Fibroblast of the aortic adventitia (primary cell): ENCODE results near the gene ATP2C2. TPM values are rescaled to one million over a fixed set of nuclear protein-coding genes. Genes with fewer than 3 reads are reported as not detected.

Source experiments
- DNase-seq: peaks from one replicate; pipeline ENCODE4 v3.0.0-alpha.2; 2010; ENCODE audit warnings: low read depth
- H3K4me3 ChIP-seq: 2 replicates; pipeline ENCODE4 v1.5.1; 2011; ENCODE audit warnings: low read depth, mild to moderate bottlenecking, control low read depth, low read length, moderate library complexity
- CTCF ChIP-seq: IDR thresholded peaks from 2 replicates; pipeline ENCODE4 v1.5.1; 2011; ENCODE audit warnings: mild to moderate bottlenecking, low read length, control low read depth, inconsistent platforms; ENCODE audit not compliant: insufficient read depth
- total RNA-seq: library from RNA; depleted of rRNA; stranded (reverse); fragments of >200 nt; gene quantifications from 2 replicates; pipeline ENCODE4 v1.2.3, GENCODE V29; 2012; ENCODE audit warnings: low replicate concordance

ATP2C2 gene
- total RNA-seq, 1 donor, result not detected

GRCh38 chr16:84499638-84500037 lies 131.3 kb downstream of the ATP2C2 start:
- TF ChIP-seq CTCF, result no peak
- H3K4me3 ChIP-seq, result no peak overlapping the region
- DNase-seq, result no peak

- DNase-seq, result no peak
- no peak for TF ChIP-seq CTCF
Measured at GRCh38 chr16:84500531-84500930, 132.2 kb downstream of the ATP2C2 start.

GRCh38 chr16:84501077-84501735 lies 132.9 kb downstream of the ATP2C2 start:
- no peak for TF ChIP-seq CTCF
- no peak overlapping the region for H3K4me3 ChIP-seq
- peak; percentile 35 for DNase-seq

More at GRCh38 chr16:84500531-84500930, 132.2 kb downstream of the ATP2C2 start:
- H3K4me3 ChIP-seq, result no peak overlapping the region

- DNase-seq, result no peak
- H3K4me3 ChIP-seq, result no peak overlapping the region
- TF ChIP-seq CTCF, result no peak
Measured at GRCh38 chr16:84502075-84502474, 133.7 kb downstream of the ATP2C2 start.

- no peak overlapping the region for H3K4me3 ChIP-seq
- DNase-seq, result peak; percentile 18
- no peak for TF ChIP-seq CTCF
Measured at GRCh38 chr16:84502581-84502980, 134.2 kb downstream of the ATP2C2 start.

- peak; percentile 25 for DNase-seq
- peak overlapping the region; percentile 99 for H3K4me3 ChIP-seq
- no peak for TF ChIP-seq CTCF
Measured at GRCh38 chr16:84503751-84504395, 135.5 kb downstream of the ATP2C2 start.
